Trophoblast cell (in vitro differentiated cells and primary cell): ENCODE data around the gene NMBR. TPM values are rescaled to one million over a fixed set of nuclear protein-coding genes. Genes with fewer than 3 reads are reported as not detected.

ENCODE experiments used
- DNase-seq, 2 donors: peaks; one replicate each; pipeline ENCODE4 v3.0.0-alpha.2; 2016
- H2AFZ ChIP-seq: 2 replicates; pipeline ENCODE4 v1.6.1; 2013; ENCODE audit warnings: low read length, moderate library complexity, mild to moderate bottlenecking; ENCODE audit not compliant: insufficient read depth, poor library complexity
- H2AK5ac ChIP-seq: 2 replicates; pipeline ENCODE4 v1.6.1; 2013; ENCODE audit warnings: mild to moderate bottlenecking, low read length
- H2BK120ac ChIP-seq: 2 replicates; pipeline ENCODE4 v1.6.1; 2013; ENCODE audit warnings: low read length, mild to moderate bottlenecking, moderate library complexity; ENCODE audit not compliant: insufficient read depth, poor library complexity
- H2BK12ac ChIP-seq: 2 replicates; pipeline ENCODE4 v1.6.1; 2013; ENCODE audit warnings: mild to moderate bottlenecking, low read length, moderate library complexity
- H2BK5ac ChIP-seq: 2 replicates; pipeline ENCODE4 v1.6.1; 2013; ENCODE audit warnings: low read length, low read depth, moderate library complexity, mild to moderate bottlenecking; ENCODE audit not compliant: poor library complexity
- H3K14ac ChIP-seq: 2 replicates; pipeline ENCODE4 v1.6.1; 2013; ENCODE audit warnings: mild to moderate bottlenecking, low read length
- H3K18ac ChIP-seq: 2 replicates; pipeline ENCODE4 v1.6.1; 2013; ENCODE audit warnings: mild to moderate bottlenecking, low read length
- H3K23ac ChIP-seq: 2 replicates; pipeline ENCODE4 v1.6.1; 2013; ENCODE audit warnings: low read length
- H3K27ac ChIP-seq: 2 replicates; pipeline ENCODE4 v1.5.1; 2013; ENCODE audit warnings: low read depth, mild to moderate bottlenecking, inconsistent platforms, low read length, moderate library complexity
- H3K27me3 ChIP-seq: 2 replicates; pipeline ENCODE4 v1.6.1; 2013; ENCODE audit warnings: inconsistent platforms, mild to moderate bottlenecking, low read length, moderate library complexity; ENCODE audit not compliant: insufficient read depth
- H3K36me3 ChIP-seq, 2 experiments: 1 replicate in 1 of 2; 2 replicates in 1 of 2; pipeline ENCODE4 v1.6.1; 2013; ENCODE audit warnings: low read length in 2 of 2, mild to moderate bottlenecking in 2 of 2, moderate library complexity in 1 of 2; ENCODE audit not compliant: insufficient read depth in 2 of 2, control insufficient read depth in 1 of 2
- H3K4ac ChIP-seq: 2 replicates; pipeline ENCODE4 v1.6.1; 2013; ENCODE audit warnings: low read depth, mild to moderate bottlenecking, low read length, moderate library complexity
- H3K4me1 ChIP-seq, 2 experiments: 1 replicate in 1 of 2; 2 replicates in 1 of 2; pipeline ENCODE4 v1.6.1; 2013; ENCODE audit warnings: low read length in 2 of 2, mild to moderate bottlenecking in 2 of 2, moderate library complexity in 1 of 2; ENCODE audit not compliant: insufficient read depth in 2 of 2, control insufficient read depth in 1 of 2
- H3K4me2 ChIP-seq: 2 replicates; pipeline ENCODE4 v1.6.1; 2013; ENCODE audit warnings: inconsistent platforms, mild to moderate bottlenecking, low read length, moderate library complexity
- H3K4me3 ChIP-seq: 2 replicates; pipeline ENCODE4 v1.5.1; 2013; ENCODE audit warnings: mild to moderate bottlenecking, low read depth, low read length, inconsistent platforms
- H3K79me1 ChIP-seq: one replicate; pipeline ENCODE4 v1.6.1; 2013; ENCODE audit warnings: low read length
- H3K79me2 ChIP-seq: 2 replicates; pipeline ENCODE4 v1.6.1; 2013; ENCODE audit warnings: low read length, mild to moderate bottlenecking; ENCODE audit not compliant: control insufficient read depth, insufficient read depth, poor library complexity
- H3K9ac ChIP-seq: 2 replicates; pipeline ENCODE4 v1.6.1; 2013; ENCODE audit warnings: mild to moderate bottlenecking, low read length
- H3K9me3 ChIP-seq: 2 replicates; pipeline ENCODE4 v1.6.1; 2013; ENCODE audit warnings: low read depth, mild to moderate bottlenecking, control low read depth, inconsistent platforms, low read length; ENCODE audit not compliant: insufficient read depth
- H4K12ac ChIP-seq: 2 replicates; pipeline ENCODE4 v1.6.1; 2013; ENCODE audit warnings: low read depth, mild to moderate bottlenecking, low read length, moderate library complexity
- H4K8ac ChIP-seq: 2 replicates; pipeline ENCODE4 v1.6.1; 2013; ENCODE audit warnings: low read depth, mild to moderate bottlenecking, low read length, moderate library complexity
- H4K91ac ChIP-seq: one replicate; pipeline ENCODE4 v1.6.1; 2013; ENCODE audit warnings: low read depth, mild to moderate bottlenecking, low read length, moderate library complexity
- WGBS: extraction: QIAGEN DNeasy Blood & Tissue Kit; methylation state at CpG from one replicate; pipeline ENCODE4 v1.1.7; 2013; ENCODE audit warnings: missing lambda C conversion rate; ENCODE audit not compliant: insufficient read length, insufficient coverage; ENCODE audit errors: extremely low coverage; 5-methylcytosine and 5-hydroxymethylcytosine counted together
- polyA plus RNA-seq: library from polyadenylated mRNA; stranded (reverse); fragments of 200-250 nt; gene quantifications from 2 replicates; pipeline ENCODE4 v1.2.3, GENCODE V29; 2013

The NMBR gene
- polyA plus RNA-seq, result 0.05 TPM in 1 of 2 replicates, not detected in the other

DNA sequence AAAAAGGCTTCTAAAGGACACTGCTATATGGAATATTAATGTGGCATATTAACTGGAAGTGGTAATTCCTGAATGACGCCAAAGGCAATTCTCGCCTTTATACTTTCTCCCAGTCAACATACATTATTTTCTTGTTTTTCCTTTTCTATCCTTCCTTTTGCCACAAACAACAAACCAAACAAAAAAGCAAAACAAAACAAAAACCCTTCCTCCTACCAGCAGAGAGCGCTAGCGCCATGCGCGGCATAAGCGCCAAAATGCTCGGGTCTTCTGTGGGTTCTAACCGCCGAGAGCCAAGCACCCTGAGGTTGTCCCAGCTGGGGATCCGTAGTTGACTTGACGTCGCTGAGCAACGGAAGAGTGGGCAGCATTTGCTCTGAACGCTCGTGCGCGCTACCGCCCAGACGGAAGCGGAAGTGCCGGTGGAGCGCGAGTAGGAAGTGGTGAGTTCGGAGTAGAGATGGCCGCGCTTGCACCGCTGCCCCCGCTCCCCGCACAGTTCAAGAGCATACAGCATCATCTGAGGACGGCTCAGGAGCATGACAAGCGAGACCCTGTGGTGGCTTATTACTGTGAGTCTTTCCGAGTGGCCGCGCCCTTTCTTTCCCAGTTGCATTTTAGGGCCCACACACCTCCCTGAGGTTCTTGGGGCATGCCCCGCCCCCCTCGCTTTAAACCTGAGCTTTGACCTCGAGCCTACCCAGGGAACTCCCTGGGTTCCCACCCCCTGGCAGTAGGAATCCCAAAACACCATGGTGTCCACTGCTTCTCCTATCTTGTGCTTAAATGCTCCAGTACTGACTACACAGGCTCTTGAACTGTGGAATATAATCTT, at the start of gene NMBR, which contains the start of gene VTA1:
Gene NMBR, minus strand, starts transcription at position 295 of the 835 bp plus-strand sequence. CDS start 58,464 bp downstream, outside the sequence.
Gene VTA1, plus strand, starts transcription at position 436 of the 835 bp plus-strand sequence. Its CDS starts 25 bp downstream, at position 461.
- Histone ChIP-seq H3K79me2 (peaks cover 4% of the 10 kb centered on the region), H4K8ac (peak within 1 kb of the TSS; percentile 72), H3K4me1 (peaks cover 0 to 2% of the 10 kb centered on the region in 2 experiments), H3K14ac (peak within 1 kb of the TSS; percentile 58), H4K12ac (peak within 1 kb of the TSS; percentile 33), H3K79me1 (peaks cover 4% of the 10 kb centered on the region), H2BK5ac (peak within 1 kb of the TSS; percentile 4), H3K4ac (peak within 1 kb of the TSS; percentile 79), H2AK5ac (no peak within 1 kb of the TSS), H3K18ac (peak within 1 kb of the TSS; percentile 48), H3K9ac (peak within 1 kb of the TSS; percentile 86), H2BK12ac (no peak within 1 kb of the TSS), H3K23ac (no peak within 1 kb of the TSS), H2AFZ (peak within 1 kb of the TSS; percentile 89), H4K91ac (peak within 1 kb of the TSS; percentile 50), H3K4me3 (peak within 1 kb of the TSS; percentile 90), H3K9me3 (no peaks in the 10 kb centered on the region), H3K36me3 (no peaks in the 10 kb centered on the region), H3K27ac (no peak within 1 kb of the TSS), H2BK120ac (peak within 1 kb of the TSS; percentile 5), H3K27me3 (no peaks in the 10 kb centered on the region), H3K4me2 (peak within 1 kb of the TSS; percentile 53)
- no CpG with 5 or more reads among the region's 38 CpGs for WGBS
- DNase-seq, result peak; percentile 100

DNA sequence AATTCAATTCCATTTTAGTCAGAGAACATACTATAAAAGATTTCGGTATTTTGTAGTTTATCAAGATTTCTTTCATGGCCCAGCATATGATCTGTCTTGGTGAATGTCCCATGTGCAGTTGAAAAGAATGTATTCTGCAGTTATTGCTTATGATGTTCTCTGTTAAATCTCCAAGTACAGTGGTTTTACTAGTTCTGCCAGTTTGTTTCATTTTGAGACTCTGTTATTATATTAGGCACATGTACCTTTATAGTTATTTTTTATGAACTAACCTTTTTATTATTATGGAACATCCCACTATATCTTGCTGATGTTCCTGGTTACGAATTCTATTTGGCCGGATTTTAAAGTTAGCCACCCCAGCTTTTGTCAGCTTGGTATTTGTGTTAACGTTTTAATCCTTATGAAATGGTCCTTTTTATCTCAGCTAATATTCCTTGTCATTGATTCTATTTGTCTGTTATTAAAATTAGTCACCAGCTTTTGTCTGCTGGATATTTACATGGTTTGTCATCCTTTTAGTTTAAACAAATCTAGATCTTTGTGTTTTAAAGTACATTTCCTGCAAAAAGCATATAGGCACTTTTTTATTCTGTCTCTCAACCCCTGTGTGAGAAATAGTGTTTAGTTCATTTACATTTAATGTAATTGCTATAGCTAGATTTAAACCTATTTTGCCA, 49.1 kb upstream of the NMBR start:
- Histone ChIP-seq H3K4ac (no peak overlapping the region), H3K36me3 (peaks cover 2% of the 10 kb centered on the region in 2 experiments), H3K4me3 (no peak overlapping the region), H4K12ac (no peak overlapping the region), H3K27ac (no peak overlapping the region), H3K23ac (no peak overlapping the region), H2BK5ac (no peak overlapping the region), H4K8ac (no peak overlapping the region), H3K9me3 (no peaks in the 10 kb centered on the region), H2AFZ (no peak overlapping the region), H2BK12ac (no peak overlapping the region), H3K27me3 (no peaks in the 10 kb centered on the region), H2BK120ac (no peak overlapping the region), H3K4me1 (no peaks in the 10 kb centered on the region), H3K18ac (no peak overlapping the region), H3K4me2 (no peak overlapping the region), H3K79me2 (no peaks in the 10 kb centered on the region), H3K79me1 (no peaks in the 10 kb centered on the region), H4K91ac (no peak overlapping the region), H2AK5ac (no peak overlapping the region), H3K9ac (no peak overlapping the region), H3K14ac (no peak overlapping the region)
- no CpG with 5 or more reads among the region's 4 CpGs for whole genome bisulfite sequencing
- DNase-seq, result peak in 1 of 2 donors; percentile 18

DNA sequence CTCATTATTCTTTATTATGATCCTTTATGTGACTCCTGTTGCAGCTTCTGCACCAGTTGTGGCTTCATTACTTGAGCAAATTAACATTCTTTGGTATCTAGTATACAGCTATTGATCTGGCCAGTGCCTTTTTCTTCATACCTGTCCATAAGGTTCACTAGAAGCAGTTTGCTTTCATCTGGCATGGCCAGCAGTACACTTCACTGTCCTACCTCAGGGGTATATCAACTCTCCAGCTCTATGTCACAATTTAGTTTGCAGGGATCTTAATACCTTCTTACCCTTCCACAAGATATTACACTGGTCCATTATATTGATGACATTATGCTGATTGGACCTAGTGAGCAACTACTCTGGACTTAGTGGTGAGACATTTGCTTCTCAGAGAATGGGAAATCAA, 46.7 kb upstream of the NMBR start:
- no peak overlapping the region for H4K12ac ChIP-seq
- no peak overlapping the region for H3K4me2 ChIP-seq
- no peak overlapping the region for H3K4me3 ChIP-seq
- no peaks in the 10 kb centered on the region for H3K79me2 ChIP-seq
- H3K4me1 ChIP-seq, result no peaks in the 10 kb centered on the region
- H4K91ac ChIP-seq, result no peak overlapping the region
- no peak overlapping the region for H3K18ac ChIP-seq
- H3K27me3 ChIP-seq, result no peaks in the 10 kb centered on the region
- no peak for DNase-seq
- H3K4ac ChIP-seq, result no peak overlapping the region
- no peak overlapping the region for H3K14ac ChIP-seq
- no peak overlapping the region for H2AK5ac ChIP-seq
- no peak overlapping the region for H3K9ac ChIP-seq
- H4K8ac ChIP-seq, result no peak overlapping the region
- H3K9me3 ChIP-seq, result no peaks in the 10 kb centered on the region
- H3K27ac ChIP-seq, result no peak overlapping the region
- peaks cover 2% of the 10 kb centered on the region in 2 experiments for H3K36me3 ChIP-seq
- no peak overlapping the region for H2AFZ ChIP-seq
- no peak overlapping the region for H2BK120ac ChIP-seq
- no peak overlapping the region for H2BK5ac ChIP-seq
- no peak overlapping the region for H2BK12ac ChIP-seq
- no peaks in the 10 kb centered on the region for H3K79me1 ChIP-seq
- no peak overlapping the region for H3K23ac ChIP-seq

DNA sequence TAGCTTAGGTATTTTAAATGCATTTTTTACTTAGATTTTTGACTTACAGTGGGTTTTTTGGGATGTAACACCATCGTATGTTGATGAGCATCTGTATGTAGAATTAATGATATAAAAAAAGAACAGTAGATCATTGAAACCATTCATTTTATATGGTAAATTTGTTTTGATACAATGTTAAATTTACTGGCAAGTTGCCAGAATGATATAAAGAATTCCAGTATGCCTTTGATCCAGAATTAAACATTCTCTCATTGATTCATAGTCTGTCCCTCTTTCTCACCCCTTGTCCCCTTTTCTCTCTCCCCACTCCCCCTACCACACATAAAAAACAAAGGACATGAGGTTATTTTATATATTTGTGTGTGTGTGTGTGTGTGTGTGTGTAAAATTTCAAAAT, 45.4 kb upstream of the NMBR start:
- no CpG with 5 or more reads among the region's 1 CpG for WGBS

More for the DNA sequence above, 45.4 kb upstream of the NMBR start:
- H2AFZ ChIP-seq, result no peak overlapping the region
- H3K14ac ChIP-seq, result no peak overlapping the region
- H2AK5ac ChIP-seq, result no peak overlapping the region
- H3K27me3 ChIP-seq, result no peaks in the 10 kb centered on the region
- no peak overlapping the region for H4K91ac ChIP-seq
- H3K4me2 ChIP-seq, result no peak overlapping the region
- no peaks in the 10 kb centered on the region for H3K4me1 ChIP-seq
- H4K8ac ChIP-seq, result no peak overlapping the region
- no peak overlapping the region for H2BK5ac ChIP-seq
- no peaks in the 10 kb centered on the region for H3K79me2 ChIP-seq
- no peak overlapping the region for H2BK120ac ChIP-seq
- H4K12ac ChIP-seq, result no peak overlapping the region
- no peak overlapping the region for H2BK12ac ChIP-seq
- no peaks in the 10 kb centered on the region for H3K9me3 ChIP-seq
- H3K18ac ChIP-seq, result no peak overlapping the region
- no peaks in the 10 kb centered on the region for H3K79me1 ChIP-seq
- no peak overlapping the region for H3K27ac ChIP-seq
- no peak overlapping the region for H3K4me3 ChIP-seq
- H3K9ac ChIP-seq, result no peak overlapping the region
- no peaks in the 10 kb centered on the region for H3K36me3 ChIP-seq
- H3K23ac ChIP-seq, result no peak overlapping the region
- H3K4ac ChIP-seq, result no peak overlapping the region
- DNase-seq, result no peak
